ENCODE results near the gene ACSM6.

GRCh38 chr10:95256268-95256667 lies 62.2 kb downstream of the ACSM6 start:
- TF ChIP-seq CTCF (IDR thresholded peaks at IDR 0.05), result no peak
- TF ChIP-seq POLR2A (IDR thresholded peaks at IDR 0.05), result no peak
